ENCODE data around the gene KLHL8.
"Not testable (repeated sequence)": the region's sequence is repeated elsewhere in the genome, so short reads cannot be mapped to it uniquely, and the experiment has no call there.

The KLHL8 gene

DNA sequence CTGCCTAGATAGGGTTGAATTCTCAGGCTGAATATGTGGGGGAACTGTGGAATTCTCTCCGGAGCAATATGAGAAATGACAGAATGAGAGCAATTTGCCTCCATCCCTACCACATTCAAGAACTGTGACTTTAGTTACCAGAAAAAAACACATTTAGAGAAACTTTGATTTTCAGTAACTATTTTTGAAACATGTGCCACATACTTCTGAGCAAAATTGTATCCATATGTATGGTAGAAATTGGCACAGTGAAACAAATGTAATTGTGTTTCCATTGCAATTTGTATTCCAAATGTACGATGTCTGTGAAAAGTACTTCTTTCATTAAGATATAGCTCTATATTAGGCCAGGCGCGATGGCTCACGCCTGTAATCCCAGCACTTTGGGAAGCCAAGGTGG is 5.5 kb upstream of the KLHL8 start:
- no peak for DNase-seq

DNA sequence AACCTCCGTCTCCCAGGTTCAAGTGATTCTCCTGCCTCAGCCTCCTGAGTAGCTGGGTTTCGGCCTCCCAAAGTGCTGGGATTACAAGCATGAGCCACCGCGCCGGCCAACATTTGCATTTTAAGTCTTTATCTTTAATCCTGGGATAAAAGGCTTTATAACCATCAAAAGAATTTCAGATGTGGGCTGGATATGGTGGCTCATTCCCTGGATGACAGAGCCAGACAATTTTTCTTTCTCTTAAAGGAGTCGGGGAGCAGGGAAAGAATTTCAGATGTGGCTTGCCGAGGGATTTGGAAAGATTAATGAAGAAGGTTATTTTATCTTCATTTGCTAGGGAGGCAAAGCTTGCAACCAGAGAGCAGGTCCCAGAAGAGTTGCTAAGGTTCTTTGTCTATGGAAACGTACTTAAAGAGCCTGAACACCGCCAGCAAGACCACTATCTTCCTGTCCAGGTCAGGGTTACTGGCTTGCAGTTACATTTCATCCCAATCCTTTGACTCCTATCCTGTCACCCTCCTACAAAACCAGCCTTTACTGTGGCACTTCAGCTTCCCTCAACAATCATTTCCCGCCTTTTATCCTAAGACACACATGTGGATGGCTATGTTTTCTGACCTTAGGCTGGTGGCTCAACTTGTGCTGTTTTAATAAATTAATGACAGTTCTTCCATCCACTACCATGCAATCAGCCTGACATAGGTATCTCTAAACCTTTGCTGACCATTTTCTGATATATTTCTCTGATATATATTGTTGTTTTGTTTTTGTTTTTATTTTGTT is 3.9 kb upstream of the KLHL8 start:
- DNase-seq: no peak

DNA sequence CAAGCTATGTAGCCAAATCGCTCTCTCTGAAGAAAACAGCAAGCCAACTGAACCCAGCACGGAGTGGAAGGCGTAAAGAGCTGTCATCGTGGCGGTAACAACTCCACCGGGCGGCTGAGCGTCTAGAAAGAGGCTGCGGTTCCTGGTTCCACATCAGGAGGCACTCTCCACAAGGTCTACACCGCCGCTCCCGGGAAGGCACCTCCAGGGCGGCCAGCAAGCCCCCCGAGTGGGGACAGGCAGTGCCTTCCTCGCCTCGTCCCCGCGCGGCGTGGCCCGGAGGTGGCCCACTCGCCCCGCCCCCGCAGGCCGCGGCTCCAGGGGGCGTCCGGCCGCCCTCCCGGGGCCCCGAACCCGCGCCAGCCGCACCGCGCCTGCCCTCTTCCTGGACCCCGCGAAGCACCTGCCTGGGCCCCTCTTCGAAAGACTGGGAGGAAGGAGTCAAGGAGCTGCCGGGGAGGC is 755 bp downstream of the KLHL8 start:
- DNase-seq: peak; percentile 56

DNA sequence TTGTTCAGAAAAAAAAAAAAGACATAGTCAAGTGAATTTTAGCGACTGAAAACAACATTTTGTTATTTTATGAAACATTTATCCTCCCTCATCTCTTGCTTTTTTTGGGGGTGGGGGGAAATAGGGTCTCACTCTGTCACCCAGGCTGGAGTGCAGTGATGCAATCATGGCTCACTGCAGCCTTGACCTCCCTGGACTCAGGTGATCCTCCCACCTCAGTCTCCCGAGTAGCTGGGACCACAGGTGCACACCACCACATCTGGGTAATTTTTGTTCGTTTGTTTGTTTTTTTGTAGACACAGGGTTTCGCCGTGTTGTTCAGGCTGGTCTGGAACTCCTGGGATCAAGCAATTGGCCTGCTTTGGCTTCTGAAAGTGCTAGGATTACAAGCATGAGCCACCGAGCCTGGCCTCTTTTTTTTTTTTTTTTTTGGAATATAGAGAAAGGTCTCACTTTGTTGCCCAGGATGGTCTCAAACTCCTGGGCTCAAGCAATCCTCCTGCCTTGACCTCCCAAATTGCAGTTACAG is 3.1 kb downstream of the KLHL8 start:
- DNase-seq: not testable (repeated sequence)

- DNase-seq: no peak
Observed at GRCh38 chr4:87216469-87216868, 3.9 kb downstream of the KLHL8 start.

GRCh38 chr4:87213421-87214075 is 6.9 kb downstream of the KLHL8 start:
- DNase-seq: no peak

- no peak for DNase-seq
Observed at GRCh38 chr4:87211249-87211952, 9.0 kb downstream of the KLHL8 start.

- no peak for DNase-seq
Observed at GRCh38 chr4:87209696-87210095, 10.7 kb downstream of the KLHL8 start.

DNA sequence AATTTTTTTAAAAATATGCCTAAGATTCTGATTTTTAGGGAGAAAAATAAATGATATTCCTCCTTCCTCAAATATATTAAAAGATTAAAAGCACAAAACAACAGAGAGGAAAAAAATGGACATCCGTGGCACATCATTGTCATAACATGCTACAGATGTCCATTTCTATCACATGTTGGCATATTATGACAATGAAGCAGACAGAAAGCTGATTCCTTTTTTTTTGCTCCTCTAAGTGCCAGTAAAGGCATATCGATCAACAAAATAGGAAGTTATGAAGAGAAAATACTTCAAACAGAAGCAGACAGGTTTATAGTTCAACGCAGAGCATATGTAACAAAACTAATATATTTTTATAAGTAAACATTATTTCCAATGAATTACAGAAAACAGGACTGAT is 11.2 kb downstream of the KLHL8 start:
- no peak for DNase-seq

GRCh38 chr4:87204559-87204958 is 15.9 kb downstream of the KLHL8 start:
- DNase-seq: no peak

DNA sequence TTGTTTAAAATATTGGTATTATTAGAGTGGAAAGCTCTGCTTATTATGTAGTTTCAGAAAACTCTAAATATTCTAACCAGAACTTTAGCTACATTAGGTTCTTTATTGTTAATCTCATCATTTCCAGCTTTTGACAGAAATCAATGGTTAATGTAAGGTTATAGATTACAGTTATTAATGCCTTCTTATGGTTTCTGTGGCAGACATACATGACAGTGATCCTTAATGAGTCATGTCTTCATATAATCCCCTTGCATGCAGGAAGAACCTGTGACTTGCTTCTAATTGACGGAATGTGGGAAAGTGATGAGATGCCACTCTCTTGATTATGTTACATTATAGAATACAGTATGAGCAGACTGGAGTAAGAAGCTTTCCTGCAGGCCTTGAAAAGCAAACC is 23.5 kb downstream of the KLHL8 start:
- no peak for DNase-seq

- no peak for DNase-seq
Observed at GRCh38 chr4:87196146-87196545, 24.3 kb downstream of the KLHL8 start.

DNA sequence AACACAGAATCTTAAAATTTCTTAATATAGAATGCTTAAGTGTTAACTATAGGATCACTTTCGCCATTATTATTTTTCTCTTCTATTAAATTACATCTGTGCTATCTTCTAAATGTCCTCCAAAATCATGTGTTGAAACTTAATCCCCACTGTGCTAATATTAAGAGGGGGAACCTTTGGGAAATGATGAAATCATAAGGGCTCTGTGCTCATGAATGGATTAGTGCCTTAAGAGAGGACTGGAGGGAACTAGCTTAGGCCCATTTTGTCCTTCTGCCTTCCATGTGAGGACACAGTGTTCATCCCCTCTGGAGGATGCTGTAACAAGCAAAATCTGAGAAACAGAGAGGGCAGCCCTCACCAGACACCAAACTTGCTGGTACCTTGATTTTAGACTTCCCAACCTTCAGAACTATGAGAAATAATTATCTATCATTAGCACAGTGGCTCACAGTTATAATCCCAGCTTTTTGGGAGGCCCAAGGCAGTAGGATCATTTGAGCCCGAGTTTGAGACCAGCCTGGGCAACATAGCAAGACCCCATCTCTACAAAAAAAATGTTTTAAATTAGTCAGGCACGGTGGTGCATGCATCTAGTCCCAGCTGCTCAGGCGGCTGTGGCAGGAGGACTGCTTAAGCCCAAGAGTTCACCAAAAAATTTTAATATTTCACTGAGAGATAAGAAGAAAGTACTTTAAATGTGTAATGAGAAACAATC is 26.3 kb downstream of the KLHL8 start:
- no peak for DNase-seq

GRCh38 chr4:87192145-87192919 is 28.1 kb downstream of the KLHL8 start:
- DNase-seq: no peak

DNA sequence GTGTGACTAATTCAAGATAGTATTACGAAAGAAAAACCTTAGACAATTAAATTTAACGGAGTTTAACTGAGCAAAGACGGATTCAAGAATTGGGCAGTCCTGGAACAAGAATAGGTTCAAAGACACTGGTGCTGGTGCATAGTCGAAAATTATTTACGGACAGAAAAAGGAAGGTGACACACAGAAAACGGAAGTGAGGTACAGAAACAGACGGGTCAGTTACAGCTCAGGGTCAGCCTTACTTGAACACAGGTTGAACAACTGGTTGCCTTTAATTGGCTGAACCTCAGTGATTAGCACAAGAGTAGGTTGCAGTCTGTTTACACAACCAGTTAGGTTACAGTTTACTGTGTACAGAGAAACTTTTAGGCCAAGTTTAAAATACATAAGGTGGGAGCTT is 31.5 kb downstream of the KLHL8 start:
- DNase-seq: no peak

GRCh38 chr4:87188048-87188447 is 32.4 kb downstream of the KLHL8 start:
- DNase-seq: no peak

- no peak for DNase-seq
Observed at GRCh38 chr4:87185146-87185870, 35.1 kb downstream of the KLHL8 start.

- no peak for DNase-seq
Observed at GRCh38 chr4:87180767-87181166, 39.7 kb downstream of the KLHL8 start.

- DNase-seq: no peak
Observed at GRCh38 chr4:87179751-87180150, 40.7 kb downstream of the KLHL8 start.

- no peak for DNase-seq
Observed at GRCh38 chr4:87174672-87175071, 45.7 kb downstream of the KLHL8 start.

DNA sequence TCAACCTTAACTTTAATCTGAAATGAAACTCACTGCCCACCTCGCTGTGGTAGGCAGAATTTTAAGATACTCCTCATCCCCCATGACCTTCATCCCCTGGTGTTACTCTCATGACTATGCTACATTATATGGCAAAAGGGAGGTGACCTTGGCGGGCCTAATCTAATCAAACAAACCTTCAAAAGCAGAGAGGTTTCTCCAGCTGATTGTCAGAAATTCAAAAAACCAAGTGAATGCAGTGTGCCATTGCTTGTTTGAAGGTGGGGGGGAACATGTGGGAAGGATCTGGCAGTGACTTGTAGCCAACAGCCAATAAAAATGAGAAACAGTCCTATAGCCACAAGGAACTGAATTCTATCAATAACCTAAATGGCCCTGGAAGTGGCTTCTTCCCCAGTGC is 48.5 kb downstream of the KLHL8 start:
- no peak for DNase-seq

All from stimulated activated naive CD4-positive, alpha-beta T cell treated with Interleukin-2 at 50 U/mL for 16 hours (primary cell).